Measurements from ENCODE around the gene FRS2. TPM values are rescaled to one million over a fixed set of nuclear protein-coding genes. Genes with fewer than 3 reads are reported as not detected.

FRS2 gene
- total and polyA plus RNA-seq, 9 of the 15 experiments (the other 6 are each of a cell fraction or from before 2014, with no cell fraction given): 1.0 to 9.1 (median 6.0) TPM

DNA sequence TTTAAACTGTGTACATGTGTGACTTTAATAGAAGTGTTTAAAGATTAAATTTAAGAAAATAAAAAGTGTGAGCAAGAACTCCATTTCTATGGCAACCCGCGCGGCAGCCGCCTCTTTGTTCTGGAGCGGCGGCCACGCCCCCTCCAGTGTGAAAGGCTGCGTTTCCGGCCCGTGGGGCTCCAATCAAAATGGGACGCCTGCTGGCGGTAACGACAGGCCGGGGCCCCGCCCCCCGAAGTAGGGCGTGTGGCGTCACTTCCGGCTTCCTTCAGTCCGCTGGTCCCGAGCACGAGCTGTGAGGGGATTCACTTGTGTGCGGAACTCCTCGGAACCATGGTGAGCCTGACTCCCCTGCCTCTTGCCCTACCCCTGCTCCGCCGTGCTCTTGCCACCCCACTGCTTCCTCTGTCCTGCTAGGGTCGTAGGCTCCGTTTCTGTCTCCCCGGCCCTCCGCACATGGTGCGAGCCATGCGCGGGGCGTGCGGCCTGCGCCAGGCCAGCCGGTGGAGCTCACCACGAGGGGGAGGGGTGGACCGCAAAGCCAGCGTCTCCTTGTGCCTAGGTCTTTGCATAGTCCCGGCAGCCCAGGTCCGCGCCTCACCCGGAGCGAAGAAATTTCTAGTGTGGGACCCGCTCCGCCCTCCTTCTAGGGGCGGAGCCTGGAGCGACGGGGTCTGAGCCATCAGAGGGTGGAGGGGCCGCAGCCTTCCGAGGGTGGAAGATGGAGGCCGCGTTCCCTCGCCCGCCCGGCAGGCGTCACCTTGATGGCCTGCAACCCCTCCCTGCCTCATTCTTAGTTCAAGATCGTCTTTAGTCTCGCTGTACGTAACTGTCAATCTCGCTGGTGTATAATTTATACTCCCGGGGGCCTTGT is 115.2 kb downstream of the FRS2 start, which contains the start of gene CCT2 (continued):
- TF ChIP-seq, protein P1, sequence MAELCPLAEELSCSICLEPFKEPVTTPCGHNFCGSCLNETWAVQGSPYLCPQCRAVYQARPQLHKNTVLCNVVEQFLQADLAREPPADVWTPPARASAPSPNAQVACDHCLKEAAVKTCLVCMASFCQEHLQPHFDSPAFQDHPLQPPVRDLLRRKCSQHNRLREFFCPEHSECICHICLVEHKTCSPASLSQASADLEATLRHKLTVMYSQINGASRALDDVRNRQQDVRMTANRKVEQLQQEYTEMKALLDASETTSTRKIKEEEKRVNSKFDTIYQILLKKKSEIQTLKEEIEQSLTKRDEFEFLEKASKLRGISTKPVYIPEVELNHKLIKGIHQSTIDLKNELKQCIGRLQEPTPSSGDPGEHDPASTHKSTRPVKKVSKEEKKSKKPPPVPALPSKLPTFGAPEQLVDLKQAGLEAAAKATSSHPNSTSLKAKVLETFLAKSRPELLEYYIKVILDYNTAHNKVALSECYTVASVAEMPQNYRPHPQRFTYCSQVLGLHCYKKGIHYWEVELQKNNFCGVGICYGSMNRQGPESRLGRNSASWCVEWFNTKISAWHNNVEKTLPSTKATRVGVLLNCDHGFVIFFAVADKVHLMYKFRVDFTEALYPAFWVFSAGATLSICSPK (IDR thresholded peaks at IDR 0.05; ENCODE audit: borderline replicate concordance): no peak
- peak; percentile 46 for TF ChIP-seq ESRRA (IDR thresholded peaks at IDR 0.05; ENCODE audit: borderline replicate concordance, low read depth)
- TF ChIP-seq MTF1 (CRISPR knock-in tag; IDR thresholded peaks at IDR 0.05; ENCODE audit: borderline replicate concordance): no peak
- TF ChIP-seq CREB1 (IDR thresholded peaks at IDR 0.05): peak; percentile 84
- TF ChIP-seq CREB1 (CRISPR knock-in tag; IDR thresholded peaks at IDR 0.05): peak; percentile 88
- TF ChIP-seq SNRNP70 (optimal IDR thresholded peaks at IDR 0.05; ENCODE audit: low read depth, low read length): no peak
- no peak for TF ChIP-seq SREBF1 (IDR thresholded peaks at IDR 0.05; ENCODE audit: borderline replicate concordance, low read depth, low read length)
- TF ChIP-seq HINFP (tag; conservative IDR thresholded peaks at IDR 0.05; ENCODE audit: low read depth): no peak
- TF ChIP-seq ZNF407 (IDR thresholded peaks at IDR 0.05; ENCODE audit: low read depth): no peak
- TF ChIP-seq ZNF76 (CRISPR knock-in tag; IDR thresholded peaks at IDR 0.05; ENCODE audit: borderline replicate concordance): no peak
- TF ChIP-seq STAT5A (IDR thresholded peaks at IDR 0.05; ENCODE audit: borderline replicate concordance, low read length): no peak; the same call in 1 of the 2 replicates
- TF ChIP-seq TARDBP (IDR thresholded peaks at IDR 0.05): no peak
- TF ChIP-seq, protein P2, sequence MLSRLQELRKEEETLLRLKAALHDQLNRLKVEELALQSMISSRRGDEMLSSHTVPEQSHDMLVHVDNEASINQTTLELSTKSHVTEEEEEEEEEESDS (CRISPR knock-in tag; IDR thresholded peaks at IDR 0.05): no peak
- TF ChIP-seq TEAD1 (CRISPR knock-in tag; IDR thresholded peaks at IDR 0.05): peak in 1 of 2 experiments; percentile 61; a peak in 1 of 4 replicates
- TF ChIP-seq MYBL2 (IDR thresholded peaks at IDR 0.05; ENCODE audit: low read depth): no peak
- TF ChIP-seq MYBL2 (CRISPR knock-in tag; IDR thresholded peaks at IDR 0.05; ENCODE audit: borderline replicate concordance): no peak

Measured in K562 (cell line).